WTC11 (cell line): ENCODE results near the gene ARHGEF39.
"Not testable (repeated sequence)": the region's sequence is repeated elsewhere in the genome, so short reads cannot be mapped to it uniquely, and the experiment has no call there.

Experiments used
- CTCF ChIP-seq: fragments of 200-600 bp; IDR thresholded peaks from 2 replicates; pipeline ENCODE4 v1.8.0; 2022; ENCODE audit warnings: antibody characterized with exemption
- IRF2 ChIP-seq: sonication (generic); formaldehyde crosslinking; IDR thresholded peaks from 2 replicates; pipeline ENCODE4 v1.8.0; 2022; ENCODE audit warnings: low read depth, missing genetic modification reagents, borderline replicate concordance
- SP1 ChIP-seq: sonication (generic); formaldehyde crosslinking; conservative IDR thresholded peaks from 2 replicates; pipeline ENCODE4 v1.8.1; 2022; ENCODE audit warnings: missing genetic modification reagents
- TEAD4 ChIP-seq: sonication (generic); formaldehyde crosslinking; IDR thresholded peaks from 2 replicates; pipeline ENCODE4 v1.8.0; 2022; ENCODE audit warnings: mild to moderate bottlenecking, missing genetic modification reagents

DNA sequence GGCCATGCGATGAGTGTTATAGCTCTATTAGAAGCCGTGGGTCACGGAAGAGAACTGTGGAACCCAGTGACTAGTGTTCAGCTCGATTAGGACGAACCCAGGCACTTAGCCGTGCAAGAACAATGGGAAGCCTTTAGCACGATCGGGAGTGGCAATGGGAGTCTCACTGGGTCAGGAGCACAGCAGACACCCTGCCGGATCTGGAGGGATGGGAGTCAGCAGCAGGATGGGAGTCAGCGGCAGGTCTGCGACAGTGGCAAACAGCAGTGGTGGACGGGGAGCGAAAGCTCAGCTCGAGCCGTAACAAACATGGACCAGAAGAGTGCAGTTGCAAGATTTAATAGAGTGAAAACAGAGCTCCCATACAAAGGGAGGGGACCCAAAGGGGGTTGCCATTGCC lies 24.6 kb downstream of the ARHGEF39 start:
- not testable (repeated sequence) for TF ChIP-seq CTCF; SP1 (CRISPR knock-in tag); IRF2; TEAD4
